ENCODE results near the gene ANXA2R. TPM values are rescaled to one million over a fixed set of nuclear protein-coding genes. Genes with fewer than 3 reads are reported as not detected.
A peak's percentile ranks its signal among the peaks of the same experiment; 100 is the strongest.

The ANXA2R gene
- total RNA-seq, 2 experiments from 2014 or later = 45.6 to 48.9 TPM

GRCh38 chr5:43065948-43066798 is 26.1 kb upstream of the ANXA2R start:
- peaks cover 49% of the 10 kb centered on the region for H3K4me1 Mint-ChIP-seq (ENCODE audit: low read depth)
- H3K27ac ChIP-seq (ENCODE audit: low read depth in 1 of 2, low read length in 2 of 2) = peak overlapping the region; percentile 97 to 98
- H3K27me3 ChIP-seq (ENCODE audit: control insufficient read depth in 1 of 2, insufficient read depth in 2 of 2, low read length in 2 of 2) = no peaks in the 10 kb centered on the region
- H3K4me3 ChIP-seq (ENCODE audit: low read length) = peak overlapping the region; percentile 78
- no peak for TF ChIP-seq CTCF (IDR thresholded peaks at IDR 0.05)
- ATAC-seq (ENCODE audit: poor library complexity) (peak; percentile 50), DNase-seq (peak; percentile 52 to 92 (median 73))
- intact Hi-C loops (cut with DNase I, micrococcal nuclease) = loop anchor here (1.0 to 10.0 kb wide), 13 partner anchors 43 to 421 kb away; partner anchors contain the start of genes ZNF131 (in 2 of the 2), HMGCS1 (in 1 of the 2) and TMEM267 (in 1 of the 2)
- peak overlapping the region; percentile 97 for H3K4me3 Mint-ChIP-seq
- H3K27ac Mint-ChIP-seq = peak overlapping the region; percentile 96
- H3K36me3 ChIP-seq (ENCODE audit: insufficient read depth, low read length) = peaks cover 13% of the 10 kb centered on the region
- H3K36me3 Mint-ChIP-seq (ENCODE audit: low read depth) = peaks cover 67% of the 10 kb centered on the region
- no peaks in the 10 kb centered on the region for H3K9me3 Mint-ChIP-seq
- CTCF ChIA-PET = interaction anchor here (1.0 to 3.8 kb wide), 7 partner anchors 24 to 157 kb away, joined by 4 to 65 read pairs (median 8); partner anchors contain the start of gene ANXA2R
- H3K9me3 ChIP-seq (ENCODE audit: control insufficient read depth in 1 of 2, insufficient read depth in 1 of 2, low read length in 2 of 2) = peaks cover 0 to 11% of the 10 kb centered on the region in 2 experiments
- H3K4me1 ChIP-seq (ENCODE audit: insufficient read depth, low read length) = peaks cover 55% of the 10 kb centered on the region
- no peaks in the 10 kb centered on the region for H3K27me3 Mint-ChIP-seq
- POLR2A ChIA-PET = interaction anchor here (0.5 to 7.5 kb wide), 22 partner anchors 10 to 1196 kb away, joined by 3 to 703 read pairs (median 10); partner anchors contain the start of genes ANXA2R, C5orf34, HMGCS1 and RIMOC1

GRCh38 chr5:43065387-43065947 is 25.3 kb upstream of the ANXA2R start:
- peak in 7 of 14 experiments; percentile 16 to 65 (median 32) for DNase-seq
- Mint-ChIP-seq H3K4me1 (ENCODE audit: low read depth) (peaks cover 42% of the 10 kb centered on the region), H3K9me3 (no peaks in the 10 kb centered on the region), H3K27me3 (no peaks in the 10 kb centered on the region), H3K36me3 (ENCODE audit: low read depth) (peaks cover 59% of the 10 kb centered on the region), H3K4me3 (peak overlapping the region; percentile 97), H3K27ac (peak overlapping the region; percentile 96)
- ChIA-PET POLR2A (interaction anchor here (0.9 to 7.5 kb wide), 27 partner anchors 8 to 1161 kb away, joined by 3 to 703 read pairs (median 6); partner anchors contain the start of genes ANXA2R, C5orf34, HMGCS1 and RIMOC1), CTCF (interaction anchor here (0.7 to 3.8 kb wide), 20 partner anchors 8 to 1161 kb away, joined by 3 to 65 read pairs (median 4); partner anchors contain the start of genes ANXA2R, RIMOC1 and ZNF131)
- peak overlapping the region; percentile 78 for H3K4me3 ChIP-seq (ENCODE audit: low read length)
- ATAC-seq (ENCODE audit: poor library complexity) = no peak
- peaks cover 0 to 13% of the 10 kb centered on the region in 2 experiments for H3K9me3 ChIP-seq (ENCODE audit: control insufficient read depth in 1 of 2, insufficient read depth in 1 of 2, low read length in 2 of 2)
- H3K27ac ChIP-seq (ENCODE audit: low read depth in 1 of 2, low read length in 2 of 2) = peak overlapping the region; percentile 97 to 98
- H3K4me1 ChIP-seq (ENCODE audit: insufficient read depth, low read length) = peaks cover 48% of the 10 kb centered on the region
- intact Hi-C loops (cut with DNase I, micrococcal nuclease) = loop anchor here (1.0 to 10.0 kb wide), 11 partner anchors 45 to 422 kb away; partner anchors contain the start of genes HMGCS1 (in 1 of the 2), TMEM267 (in 1 of the 2) and ZNF131 (in 1 of the 2)
- H3K27me3 ChIP-seq (ENCODE audit: control insufficient read depth in 1 of 2, insufficient read depth in 2 of 2, low read length in 2 of 2) = no peaks in the 10 kb centered on the region
- TF ChIP-seq CTCF (IDR thresholded peaks at IDR 0.05) = no peak
- peaks cover 6% of the 10 kb centered on the region for H3K36me3 ChIP-seq (ENCODE audit: insufficient read depth, low read length)

- intact Hi-C loops (cut with DNase I, micrococcal nuclease) = loop anchor here (1.0 to 10.0 kb wide), 6 partner anchors 21 to 331 kb away; partner anchors contain the start of genes ANXA2R (in 1 of the 2), HMGCS1 (in 1 of the 2) and ZNF131 (in 1 of the 2)
- ATAC-seq (ENCODE audit: poor library complexity) (no peak), DNase-seq (peak in 1 of 14 experiments; percentile 38)
- no peak overlapping the region for H3K4me3 ChIP-seq (ENCODE audit: low read length)
- peaks cover 0 to 17% of the 10 kb centered on the region in 2 experiments for H3K9me3 ChIP-seq (ENCODE audit: control insufficient read depth in 1 of 2, insufficient read depth in 1 of 2, low read length in 2 of 2)
- Mint-ChIP-seq H3K4me1 (ENCODE audit: low read depth) (peaks cover 36% of the 10 kb centered on the region), H3K27ac (peak overlapping the region; percentile 96), H3K27me3 (no peaks in the 10 kb centered on the region), H3K4me3 (peak overlapping the region; percentile 97), H3K9me3 (peaks cover 4% of the 10 kb centered on the region), H3K36me3 (ENCODE audit: low read depth) (peaks cover 64% of the 10 kb centered on the region)
- no peak for TF ChIP-seq CTCF (IDR thresholded peaks at IDR 0.05)
- H3K36me3 ChIP-seq (ENCODE audit: insufficient read depth, low read length) = no peaks in the 10 kb centered on the region
- peak overlapping the region; percentile 97 to 98 for H3K27ac ChIP-seq (ENCODE audit: low read depth in 1 of 2, low read length in 2 of 2)
- POLR2A ChIA-PET = interaction anchor here (0.7 to 7.5 kb wide), 15 partner anchors 10 to 421 kb away, joined by 3 to 703 read pairs (median 77); partner anchors contain the start of genes ANXA2R, HMGCS1, TMEM267 and ZNF131
- no peaks in the 10 kb centered on the region for H3K27me3 ChIP-seq (ENCODE audit: control insufficient read depth in 1 of 2, insufficient read depth in 2 of 2, low read length in 2 of 2)
- H3K4me1 ChIP-seq (ENCODE audit: insufficient read depth, low read length) = peaks cover 31% of the 10 kb centered on the region
- CTCF ChIA-PET = interaction anchor here (0.8 to 3.8 kb wide), 5 partner anchors 21 to 421 kb away, joined by 4 to 65 read pairs (median 26); partner anchors contain the start of gene ANXA2R
Observed at GRCh38 chr5:43063721-43064171, 23.6 kb upstream of the ANXA2R start.

All from CD4-positive, alpha-beta T cell (primary cell).